ENCODE data around the gene TECPR1.

Gene TECPR1

GRCh38 chr7:98171449-98171848, 80.6 kb downstream of the TECPR1 start:
- H3F3A ChIP-seq (ENCODE audit: control insufficient read depth, insufficient read depth) = no peaks in the 10 kb centered on the region
- H3K9me2 ChIP-seq (replicated peaks; ENCODE audit: control insufficient read depth, low read length) = no peaks in the 10 kb centered on the region
- peaks cover 22% of the 10 kb centered on the region for H4K20me1 ChIP-seq (ENCODE audit: control insufficient read depth, insufficient read depth, low read depth, low read length)
- H3K27ac ChIP-seq (ENCODE audit: low read depth, low read length) = no peak overlapping the region
- no peak overlapping the region for H3K4me2 ChIP-seq (ENCODE audit: low read length)
- no peaks in the 10 kb centered on the region for H3K27me3 ChIP-seq (ENCODE audit: control insufficient read depth, low read length)
- no peaks in the 10 kb centered on the region for H3K4me1 ChIP-seq (ENCODE audit: control insufficient read depth, low read length)
- H3K79me2 ChIP-seq (ENCODE audit: control insufficient read depth, low read length) = no peaks in the 10 kb centered on the region
- peaks cover 9% of the 10 kb centered on the region; the same call in 1 of the 2 replicates for H3K36me3 ChIP-seq (ENCODE audit: control insufficient read depth, low read length)
- H3K9me3 ChIP-seq (ENCODE audit: control insufficient read depth, insufficient read depth, low read length) = no peaks in the 10 kb centered on the region
- H3K4me3 ChIP-seq (ENCODE audit: low read length) = no peak overlapping the region
- TF ChIP-seq EZH2phosphoT487 (IDR thresholded peaks at IDR 0.05; ENCODE audit: borderline replicate concordance, low read length) (no peak), CTCF (IDR thresholded peaks at IDR 0.05; ENCODE audit: low read depth, low read length, poor library complexity, severe bottlenecking) (no peak)

- Histone ChIP-seq H3K4me1 (ENCODE audit: control insufficient read depth, low read length) (no peaks in the 10 kb centered on the region), H3K27me3 (ENCODE audit: control insufficient read depth, low read length) (no peaks in the 10 kb centered on the region), H3K9me3 (ENCODE audit: control insufficient read depth, insufficient read depth, low read length) (no peaks in the 10 kb centered on the region), H3K4me2 (ENCODE audit: low read length) (no peak overlapping the region), H3K27ac (ENCODE audit: low read depth, low read length) (no peak overlapping the region), H3K4me3 (ENCODE audit: low read length) (no peak overlapping the region), H3K36me3 (ENCODE audit: control insufficient read depth, low read length) (peaks cover 9% of the 10 kb centered on the region; the same call in 1 of the 2 replicates), H3F3A (ENCODE audit: control insufficient read depth, insufficient read depth) (no peaks in the 10 kb centered on the region), H4K20me1 (ENCODE audit: control insufficient read depth, insufficient read depth, low read depth, low read length) (peaks cover 22% of the 10 kb centered on the region), H3K79me2 (ENCODE audit: control insufficient read depth, low read length) (no peaks in the 10 kb centered on the region), H3K9me2 (replicated peaks; ENCODE audit: control insufficient read depth, low read length) (no peaks in the 10 kb centered on the region)
- TF ChIP-seq EZH2phosphoT487 (IDR thresholded peaks at IDR 0.05; ENCODE audit: borderline replicate concordance, low read length) (no peak), CTCF (IDR thresholded peaks at IDR 0.05; ENCODE audit: low read depth, low read length, poor library complexity, severe bottlenecking) (no peak)
Observed at GRCh38 chr7:98170966-98171365, 81.1 kb downstream of the TECPR1 start.

- no peaks in the 10 kb centered on the region for H3K79me2 ChIP-seq (ENCODE audit: control insufficient read depth, low read length)
- TF ChIP-seq EZH2phosphoT487 (IDR thresholded peaks at IDR 0.05; ENCODE audit: borderline replicate concordance, low read length) (no peak), CTCF (IDR thresholded peaks at IDR 0.05; ENCODE audit: low read depth, low read length, poor library complexity, severe bottlenecking) (peak; percentile 4)
Observed at GRCh38 chr7:98168904-98169621, 83.0 kb downstream of the TECPR1 start.

More at GRCh38 chr7:98168904-98169621, 83.0 kb downstream of the TECPR1 start:
- Histone ChIP-seq H3K4me1 (ENCODE audit: control insufficient read depth, low read length) (no peaks in the 10 kb centered on the region), H3K9me2 (replicated peaks; ENCODE audit: control insufficient read depth, low read length) (no peaks in the 10 kb centered on the region), H3K27ac (ENCODE audit: low read depth, low read length) (no peak overlapping the region), H3K4me3 (ENCODE audit: low read length) (no peak overlapping the region), H3K36me3 (ENCODE audit: control insufficient read depth, low read length) (peaks cover 3% of the 10 kb centered on the region; the same call in 1 of the 2 replicates), H4K20me1 (ENCODE audit: control insufficient read depth, insufficient read depth, low read depth, low read length) (peaks cover 20% of the 10 kb centered on the region), H3K9me3 (ENCODE audit: control insufficient read depth, insufficient read depth, low read length) (no peaks in the 10 kb centered on the region), H3K4me2 (ENCODE audit: low read length) (no peak overlapping the region), H3K27me3 (ENCODE audit: control insufficient read depth, low read length) (no peaks in the 10 kb centered on the region), H3F3A (ENCODE audit: control insufficient read depth, insufficient read depth) (no peaks in the 10 kb centered on the region)
